SK-MEL-5 (cell line): Measurements from ENCODE around the gene TMEM131. TPM values are rescaled to one million over a fixed set of nuclear protein-coding genes. Genes with fewer than 3 reads are reported as not detected.
A peak's percentile ranks its signal among the peaks of the same experiment; 100 is the strongest.

ENCODE experiments used
- DNase-seq: peaks from one replicate; pipeline ENCODE4 v3.0.0-alpha.2; 2016; ENCODE audit warnings: low read depth, low spot score
- in situ Hi-C: cut with HindIII; loops from 2 replicates; pipeline ENCODE4 v1.10.0; 2016; ENCODE audit warnings: low sequenced_read_pairs, high pct_unique_total_duplicates, low pct_unique_long_range_greater_than_20kb
- total RNA-seq: library from RNA; depleted of rRNA; stranded (reverse); fragments of >200 nt; shearing (Covaris generic); gene quantifications from 2 replicates; pipeline ENCODE4 v1.2.3, GENCODE V29; 2014

Gene TMEM131
- total RNA-seq, 1 experiment from 2014 or later: 11.6 TPM

- in situ Hi-C loops: no loop called here
- no peak for DNase-seq
These were observed 245.7 kb downstream of the TMEM131 start for GRCh38 chr2:97750017-97750416.

GRCh38 chr2:97749581-97749980, 246.2 kb downstream of the TMEM131 start:
- in situ Hi-C loops: no loop called here
- DNase-seq: no peak

- no peak for DNase-seq
- in situ Hi-C loops: no loop called here
These were observed 248.0 kb downstream of the TMEM131 start for GRCh38 chr2:97747716-97748115.

GRCh38 chr2:97747285-97747684, 248.5 kb downstream of the TMEM131 start:
- in situ Hi-C loops: no loop called here
- DNase-seq: no peak

- DNase-seq: no peak
- in situ Hi-C loops: no loop called here
These were observed 250.1 kb downstream of the TMEM131 start for GRCh38 chr2:97745474-97746174.

GRCh38 chr2:97743913-97744312, 251.8 kb downstream of the TMEM131 start:
- no peak for DNase-seq
- in situ Hi-C loops: no loop called here

GRCh38 chr2:97742381-97742847, 253.3 kb downstream of the TMEM131 start:
- in situ Hi-C loops: no loop called here

GRCh38 chr2:97741686-97742085, 254.1 kb downstream of the TMEM131 start:
- no peak for DNase-seq
- in situ Hi-C loops: no loop called here

More at GRCh38 chr2:97742381-97742847, 253.3 kb downstream of the TMEM131 start:
- DNase-seq: no peak

- in situ Hi-C loops: no loop called here
- DNase-seq: no peak
These were observed 254.5 kb downstream of the TMEM131 start for GRCh38 chr2:97741251-97741650.

- peak; percentile 54 for DNase-seq
- in situ Hi-C loops: no loop called here
These were observed 255.1 kb downstream of the TMEM131 start for GRCh38 chr2:97740590-97741182.

GRCh38 chr2:97739893-97740245, 255.9 kb downstream of the TMEM131 start:
- in situ Hi-C loops: no loop called here
- no peak for DNase-seq

GRCh38 chr2:97739020-97739892, 256.5 kb downstream of the TMEM131 start:
- DNase-seq: no peak
- in situ Hi-C loops: no loop called here

GRCh38 chr2:97738179-97739019, 257.3 kb downstream of the TMEM131 start:
- in situ Hi-C loops: no loop called here
- no peak for DNase-seq

GRCh38 chr2:97737421-97738178, 258.1 kb downstream of the TMEM131 start:
- no peak for DNase-seq
- in situ Hi-C loops: no loop called here

GRCh38 chr2:97736608-97737330, 259.0 kb downstream of the TMEM131 start:
- in situ Hi-C loops: no loop called here
- DNase-seq: no peak

- no peak for DNase-seq
- in situ Hi-C loops: no loop called here
These were observed 259.6 kb downstream of the TMEM131 start for GRCh38 chr2:97736185-97736584.
